Endothelial cell of umbilical vein (primary cell): ENCODE results near the gene RALGPS1.

Source experiments
- EZH2 ChIP-seq: IDR thresholded peaks from 2 replicates; pipeline ENCODE4 v1.6.1; 2012; ENCODE audit warnings: borderline replicate concordance, low read depth, mild to moderate bottlenecking, moderate library complexity, low read length, inconsistent platforms; ENCODE audit not compliant: severe bottlenecking
- GATA2 ChIP-seq: IDR thresholded peaks from 2 replicates; pipeline ENCODE4 v1.7.0; 2011; ENCODE audit warnings: low read depth, mild to moderate bottlenecking, moderate library complexity, mixed read lengths, low read length; ENCODE audit not compliant: insufficient read length, insufficient read depth
- MAX ChIP-seq: IDR thresholded peaks from 2 replicates; pipeline ENCODE4 v1.6.1; 2011; ENCODE audit not compliant: insufficient read depth, insufficient read length
- POLR2A ChIP-seq: IDR thresholded peaks from 2 replicates; pipeline ENCODE4 v1.6.1; 2012; ENCODE audit warnings: low read depth, mild to moderate bottlenecking, control low read depth, low read length
- TF ChIP-seq, protein P1 (sequence below), 2 donors: IDR thresholded peaks; 1 replicate in 1 of 2; 2 replicates in 1 of 2; pipeline ENCODE4 v1.5.1; 2011; ENCODE audit warnings: low read length in 2 of 2, mild to moderate bottlenecking in 2 of 2, moderate library complexity in 2 of 2, control low read depth in 1 of 2, inconsistent platforms in 1 of 2, low read depth in 1 of 2; ENCODE audit not compliant: insufficient read depth in 1 of 2; ENCODE audit errors: extremely low read depth in 1 of 2

GRCh38 chr9:127122176-127123063 lies 207.8 kb downstream of the RALGPS1 start, which contains the start of gene ANGPTL2:
- TF ChIP-seq, protein P1, sequence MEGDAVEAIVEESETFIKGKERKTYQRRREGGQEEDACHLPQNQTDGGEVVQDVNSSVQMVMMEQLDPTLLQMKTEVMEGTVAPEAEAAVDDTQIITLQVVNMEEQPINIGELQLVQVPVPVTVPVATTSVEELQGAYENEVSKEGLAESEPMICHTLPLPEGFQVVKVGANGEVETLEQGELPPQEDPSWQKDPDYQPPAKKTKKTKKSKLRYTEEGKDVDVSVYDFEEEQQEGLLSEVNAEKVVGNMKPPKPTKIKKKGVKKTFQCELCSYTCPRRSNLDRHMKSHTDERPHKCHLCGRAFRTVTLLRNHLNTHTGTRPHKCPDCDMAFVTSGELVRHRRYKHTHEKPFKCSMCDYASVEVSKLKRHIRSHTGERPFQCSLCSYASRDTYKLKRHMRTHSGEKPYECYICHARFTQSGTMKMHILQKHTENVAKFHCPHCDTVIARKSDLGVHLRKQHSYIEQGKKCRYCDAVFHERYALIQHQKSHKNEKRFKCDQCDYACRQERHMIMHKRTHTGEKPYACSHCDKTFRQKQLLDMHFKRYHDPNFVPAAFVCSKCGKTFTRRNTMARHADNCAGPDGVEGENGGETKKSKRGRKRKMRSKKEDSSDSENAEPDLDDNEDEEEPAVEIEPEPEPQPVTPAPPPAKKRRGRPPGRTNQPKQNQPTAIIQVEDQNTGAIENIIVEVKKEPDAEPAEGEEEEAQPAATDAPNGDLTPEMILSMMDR (IDR thresholded peaks at IDR 0.05; ENCODE audit: extremely low read depth in 1 of 2, insufficient read depth in 1 of 2, low read depth in 1 of 2, low read length in 2 of 2): peak in 1 of 2 donors; percentile 5
- peak; percentile 47 for TF ChIP-seq MAX
- peak; percentile 70 for TF ChIP-seq POLR2A
- no peak for TF ChIP-seq GATA2
- no peak for TF ChIP-seq EZH2
